NCI-H187 (cell line): ENCODE data around the gene EPB42.

Experiments
- DNase-seq, 2 experiments: peaks; one replicate each; lab custom pipeline; 2025; lab: John Stamatoyannopoulos, UW

EPB42 gene

GRCh38 chr15:43220991-43221403, at the start of gene EPB42:
Gene EPB42 (minus strand): TSS chr15:43221018. CDS start chr15:43220825, 193 bp downstream.
- no peak for DNase-seq

GRCh38 chr15:43270113-43270665, 49.4 kb upstream of the EPB42 start:
- no peak for DNase-seq

GRCh38 chr15:43268111-43269105, 47.6 kb upstream of the EPB42 start:
- no peak for DNase-seq

GRCh38 chr15:43267439-43267838, 46.6 kb upstream of the EPB42 start:
- DNase-seq: no peak

GRCh38 chr15:43266834-43267233, 46.0 kb upstream of the EPB42 start, which contains the start of gene TGM5:
Gene TGM5 (minus strand): TSS chr15:43266928. CDS start chr15:43266849, 79 bp downstream.
- no peak for DNase-seq

- no peak for DNase-seq
These were observed 45.6 kb upstream of the EPB42 start for GRCh38 chr15:43266386-43266785.

- DNase-seq: no peak
These were observed 39.3 kb upstream of the EPB42 start for GRCh38 chr15:43260011-43260615.

GRCh38 chr15:43258781-43259180, 38.0 kb upstream of the EPB42 start:
- DNase-seq: no peak

- no peak for DNase-seq
These were observed 35.5 kb upstream of the EPB42 start for GRCh38 chr15:43256341-43256740.

- no peak for DNase-seq
These were observed 34.6 kb upstream of the EPB42 start for GRCh38 chr15:43255376-43255775.

- no peak for DNase-seq
These were observed 32.9 kb upstream of the EPB42 start for GRCh38 chr15:43253431-43254403.

GRCh38 chr15:43251871-43252250, 31.0 kb upstream of the EPB42 start:
- DNase-seq: no peak

GRCh38 chr15:43251185-43251870, 30.5 kb upstream of the EPB42 start:
- no peak for DNase-seq

- DNase-seq: no peak
These were observed 30.0 kb upstream of the EPB42 start for GRCh38 chr15:43250785-43251184.

GRCh38 chr15:43249699-43250203, 28.9 kb upstream of the EPB42 start:
- no peak for DNase-seq

- no peak for DNase-seq
These were observed 28.4 kb upstream of the EPB42 start for GRCh38 chr15:43249236-43249635.

GRCh38 chr15:43246261-43246774, 25.5 kb upstream of the EPB42 start:
- no peak for DNase-seq

- DNase-seq: no peak
These were observed 23.3 kb upstream of the EPB42 start for GRCh38 chr15:43244092-43244491.

GRCh38 chr15:43243020-43243645, 22.3 kb upstream of the EPB42 start:
- DNase-seq: no peak

- DNase-seq: no peak
These were observed 21.8 kb upstream of the EPB42 start for GRCh38 chr15:43242616-43243015.
